ENCODE data around the gene ZNF493. TPM values are rescaled to one million over a fixed set of nuclear protein-coding genes. Genes with fewer than 3 reads are reported as not detected.

ZNF493 gene
- total RNA-seq, 4 donors from 2014 or later: 8.3 to 24.2 (median 8.9) TPM

DNA sequence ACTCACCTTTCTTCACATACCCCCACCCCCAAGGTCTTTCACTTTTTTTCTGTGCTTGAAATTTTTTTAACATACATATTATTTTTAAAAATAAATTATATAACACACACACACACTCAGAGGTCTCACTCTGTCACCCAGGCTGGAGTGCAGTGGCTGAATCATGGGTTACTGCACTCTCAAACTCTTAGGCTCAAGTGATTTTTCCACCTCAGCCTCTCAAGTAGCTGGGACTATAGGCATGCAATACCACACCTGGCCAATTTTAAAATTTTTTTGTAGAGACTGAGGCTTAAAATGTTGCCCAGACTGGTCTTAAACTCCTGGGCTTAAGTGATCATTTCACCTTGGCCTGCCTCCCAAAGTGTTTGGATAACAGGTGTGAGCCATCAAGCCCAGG is 75.6 kb downstream of the ZNF493 start:
- peaks cover 0 to 38% (median 3%) of the 10 kb centered on the region in 3 donors for H3K9me3 ChIP-seq
- no peak overlapping the region for H3K4me3 ChIP-seq
- intact Hi-C loops (cut with DNase I): no loop called here
- TF ChIP-seq POLR2A (IDR thresholded peaks at IDR 0.05): no peak
- TF ChIP-seq, protein P1, sequence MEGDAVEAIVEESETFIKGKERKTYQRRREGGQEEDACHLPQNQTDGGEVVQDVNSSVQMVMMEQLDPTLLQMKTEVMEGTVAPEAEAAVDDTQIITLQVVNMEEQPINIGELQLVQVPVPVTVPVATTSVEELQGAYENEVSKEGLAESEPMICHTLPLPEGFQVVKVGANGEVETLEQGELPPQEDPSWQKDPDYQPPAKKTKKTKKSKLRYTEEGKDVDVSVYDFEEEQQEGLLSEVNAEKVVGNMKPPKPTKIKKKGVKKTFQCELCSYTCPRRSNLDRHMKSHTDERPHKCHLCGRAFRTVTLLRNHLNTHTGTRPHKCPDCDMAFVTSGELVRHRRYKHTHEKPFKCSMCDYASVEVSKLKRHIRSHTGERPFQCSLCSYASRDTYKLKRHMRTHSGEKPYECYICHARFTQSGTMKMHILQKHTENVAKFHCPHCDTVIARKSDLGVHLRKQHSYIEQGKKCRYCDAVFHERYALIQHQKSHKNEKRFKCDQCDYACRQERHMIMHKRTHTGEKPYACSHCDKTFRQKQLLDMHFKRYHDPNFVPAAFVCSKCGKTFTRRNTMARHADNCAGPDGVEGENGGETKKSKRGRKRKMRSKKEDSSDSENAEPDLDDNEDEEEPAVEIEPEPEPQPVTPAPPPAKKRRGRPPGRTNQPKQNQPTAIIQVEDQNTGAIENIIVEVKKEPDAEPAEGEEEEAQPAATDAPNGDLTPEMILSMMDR (IDR thresholded peaks at IDR 0.05): no peak
- no peaks in the 10 kb centered on the region for H3K36me3 ChIP-seq
- no peak overlapping the region for H3K27ac ChIP-seq
- peaks cover 0 to 11% (median 7%) of the 10 kb centered on the region in 3 donors for H3K4me1 ChIP-seq
- peaks cover 0 to 9% (median 0%) of the 10 kb centered on the region in 4 donors for H3K27me3 ChIP-seq
- no peak for DNase-seq

DNA sequence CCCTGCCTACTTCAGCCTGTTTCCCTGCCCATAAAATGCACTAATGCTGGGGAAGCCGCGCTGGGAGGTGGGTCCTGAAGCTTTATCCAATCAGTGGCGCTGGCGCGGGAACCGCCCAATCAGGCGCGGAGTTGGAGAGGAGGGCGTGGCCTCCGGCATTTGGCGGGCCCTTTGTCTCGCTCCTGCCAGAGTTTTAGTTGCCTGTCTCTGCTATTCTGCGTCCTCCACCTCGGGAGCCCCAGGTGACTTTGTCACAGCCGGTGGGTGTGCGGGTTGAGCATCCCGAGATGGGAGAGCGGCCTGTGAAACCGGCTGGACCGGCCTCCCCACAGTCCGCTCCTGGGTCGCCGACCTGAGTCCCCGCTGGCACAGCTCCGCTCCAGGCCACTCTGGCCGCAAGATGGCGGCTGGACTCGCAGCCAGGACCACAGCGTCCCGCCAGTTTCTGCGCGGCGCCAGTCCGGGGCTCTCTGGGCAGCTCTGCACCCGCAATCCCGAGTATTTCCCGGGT is 77.8 kb downstream of the ZNF493 start:
- H3K4me1 ChIP-seq: peaks cover 0 to 11% (median 7%) of the 10 kb centered on the region in 3 donors
- peaks cover 0 to 42% (median 3%) of the 10 kb centered on the region in 3 donors for H3K9me3 ChIP-seq
- H3K27me3 ChIP-seq: peaks cover 0 to 9% (median 0%) of the 10 kb centered on the region in 4 donors
- H3K27ac ChIP-seq: no peak overlapping the region
- peak overlapping the region; percentile 19 to 63 (median 40) for H3K4me3 ChIP-seq
- intact Hi-C loops (cut with DNase I): no loop called here
- no peaks in the 10 kb centered on the region for H3K36me3 ChIP-seq
- no peak for TF ChIP-seq POLR2A (IDR thresholded peaks at IDR 0.05)
- TF ChIP-seq, protein P1 (IDR thresholded peaks at IDR 0.05): no peak
- DNase-seq: no peak
- whole genome bisulfite sequencing, 2 donors: 3 to 4% methylated on average over 11 to 16 of the region's 37 CpGs

Other genes with a start within 250 kb of the ZNF493 start
- gene ZNF708, start 67.7 kb upstream of the ZNF493 start, total RNA-seq: 1 to 10 TPM; 3.0 to 8.6 (median 4.2) TPM
- gene ZNF738, start 38.1 kb upstream of the ZNF493 start, total RNA-seq: 1 to 10 TPM; 2.2 to 4.1 (median 3.3) TPM
- 10 to 100 TPM in 1 of 4 donors, 1 to 10 TPM in 3; 3.1 to 13.7 (median 5.2) TPM for gene ZNF429, start 108.5 kb downstream of the ZNF493 start, total RNA-seq

Measured in esophagus squamous epithelium (tissue), 5 donors.